Tibial nerve (tissue), 4 donors: ENCODE data around the gene TRMT44. TPM values are rescaled to one million over a fixed set of nuclear protein-coding genes. Genes with fewer than 3 reads are reported as not detected.
A peak's percentile ranks its signal among the peaks of the same experiment; 100 is the strongest.

Experiments used
- DNase-seq, 2 donors: peaks; one replicate each; pipeline ENCODE4 v3.0.0-alpha.2; 2019; ENCODE audit warnings: low spot score in 2 of 2
- H3K27ac ChIP-seq, 4 donors: fragments of 200-600 bp; sonication (generic) in 3 of 4; one replicate each; pipeline ENCODE4 v1.5.1; 2017 to 2019; ENCODE audit warnings: mild to moderate bottlenecking in 1 of 4
- H3K27me3 ChIP-seq, 2 donors: fragments of 200-600 bp; sonication (generic) in 1 of 2; one replicate each; pipeline versions ENCODE4 v1.5.1 to v1.6.0; 2017 to 2019
- H3K36me3 ChIP-seq, 3 donors: fragments of 200-600 bp; sonication (generic); one replicate each; pipeline ENCODE4 v1.5.1; 2018 to 2019
- H3K4me1 ChIP-seq, 4 donors: fragments of 200-600 bp; sonication (generic) in 3 of 4; one replicate each; pipeline ENCODE4 v1.5.1; 2017 to 2019
- H3K4me3 ChIP-seq, 4 donors: fragments of 200-600 bp; sonication (generic) in 3 of 4; one replicate each; pipeline ENCODE4 v1.5.1; 2017 to 2019; ENCODE audit warnings: mild to moderate bottlenecking in 1 of 4, moderate library complexity in 1 of 4
- H3K9me3 ChIP-seq, 4 donors: fragments of 200-600 bp; sonication (generic) in 3 of 4; one replicate each; pipeline ENCODE4 v1.5.1; 2017 to 2019
- EP300 ChIP-seq, 2 donors: sonication (generic); formaldehyde crosslinking; IDR thresholded peaks; one replicate each; pipeline ENCODE4 v1.6.1; 2017; ENCODE audit warnings: antibody characterized with exemption in 2 of 2, mild to moderate bottlenecking in 1 of 2
- POLR2A ChIP-seq, 2 donors: fragments of 450-650 bp; IDR thresholded peaks; one replicate each; pipeline ENCODE4 v1.6.1; 2017; ENCODE audit warnings: antibody characterized with exemption in 2 of 2, mild to moderate bottlenecking in 2 of 2, moderate library complexity in 2 of 2
- WGBS, 2 donors: methylation state at CpG; one replicate each; pipeline ENCODE4 v1.1.5; 2018; 5-methylcytosine and 5-hydroxymethylcytosine counted together
- total RNA-seq, 4 donors: library from RNA; depleted of rRNA; stranded (reverse); fragments of >200 nt; gene quantifications; one replicate each; pipeline ENCODE4 v1.1.0, GENCODE V29; 2016
- TF ChIP-seq, protein P1 (sequence below), 5 experiments: fragments of 200-600 bp in 3 of 5; fragments of 450-650 bp in 2 of 5; sonication (generic) in 3 of 5; IDR thresholded peaks; one replicate each; pipeline ENCODE4 v1.5.1; 2016 to 2019; ENCODE audit warnings: antibody characterized with exemption in 5 of 5, mild to moderate bottlenecking in 3 of 5, moderate library complexity in 2 of 5

Gene TRMT44
- total RNA-seq, 4 donors from 2014 or later = 24.5 to 71.4 (median 52.9) TPM

DNA sequence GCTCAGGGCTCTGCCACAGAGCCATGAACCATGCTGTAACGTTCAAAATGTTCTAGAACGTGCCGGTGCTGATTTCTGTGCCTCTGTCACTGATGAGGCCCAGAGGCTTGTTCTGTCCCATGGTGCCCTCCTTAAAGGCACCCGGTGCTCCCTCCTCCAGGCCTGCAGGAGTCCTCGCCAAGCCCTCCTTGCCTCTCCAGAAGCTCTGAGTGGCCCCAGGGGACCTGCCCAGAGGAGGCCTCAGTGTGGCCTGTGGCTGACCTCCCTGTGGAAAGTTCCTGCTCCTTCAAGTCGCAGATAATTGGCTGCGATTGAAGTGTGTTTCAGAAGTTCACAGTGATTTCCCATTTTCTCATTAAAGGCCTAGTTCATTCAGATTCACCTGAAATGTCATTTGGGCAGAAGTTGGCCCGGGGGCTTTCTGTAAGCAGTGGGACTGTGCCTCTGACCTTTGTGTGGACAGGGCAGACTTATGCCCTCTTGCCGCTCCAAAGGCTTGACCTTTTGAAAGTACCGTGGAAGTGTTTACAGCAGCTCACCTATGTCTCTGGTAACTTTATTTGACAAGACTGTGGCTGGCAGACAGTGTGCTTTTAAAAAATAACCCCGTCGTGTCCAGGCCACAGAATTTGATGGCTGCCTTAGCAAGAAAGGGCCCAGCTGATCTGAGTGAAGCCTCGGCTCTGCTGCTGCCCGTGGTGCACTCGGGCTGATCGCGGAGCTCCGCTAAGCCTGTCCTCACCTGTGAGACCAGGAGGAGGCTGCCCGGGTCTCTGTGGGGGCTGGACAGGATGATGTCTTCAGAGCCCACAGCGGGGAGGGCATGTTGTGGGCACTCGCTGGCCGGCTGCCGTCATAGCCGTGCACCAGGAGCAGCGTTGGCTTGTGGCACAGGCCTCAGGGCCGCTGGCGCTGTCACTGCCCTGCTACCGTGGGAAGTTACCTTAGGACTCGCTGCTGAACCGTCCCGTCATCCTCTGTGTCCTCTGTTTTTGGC lies 25.3 kb downstream of the TRMT44 start:
- DNase-seq = no peak
- Histone ChIP-seq H3K9me3 (no peaks in the 10 kb centered on the region), H3K4me1 (no peaks in the 10 kb centered on the region), H3K27ac (no peak overlapping the region), H3K36me3 (peaks cover 0 to 100% (median 5%) of the 10 kb centered on the region in 3 donors), H3K4me3 (no peak overlapping the region), H3K27me3 (no peaks in the 10 kb centered on the region)
- WGBS, 2 donors = 83 to 86% methylated on average over 27 of the region's 31 CpGs
- TF ChIP-seq EP300 (IDR thresholded peaks at IDR 0.05) (no peak), POLR2A (IDR thresholded peaks at IDR 0.05) (no peak)
- TF ChIP-seq, protein P1, sequence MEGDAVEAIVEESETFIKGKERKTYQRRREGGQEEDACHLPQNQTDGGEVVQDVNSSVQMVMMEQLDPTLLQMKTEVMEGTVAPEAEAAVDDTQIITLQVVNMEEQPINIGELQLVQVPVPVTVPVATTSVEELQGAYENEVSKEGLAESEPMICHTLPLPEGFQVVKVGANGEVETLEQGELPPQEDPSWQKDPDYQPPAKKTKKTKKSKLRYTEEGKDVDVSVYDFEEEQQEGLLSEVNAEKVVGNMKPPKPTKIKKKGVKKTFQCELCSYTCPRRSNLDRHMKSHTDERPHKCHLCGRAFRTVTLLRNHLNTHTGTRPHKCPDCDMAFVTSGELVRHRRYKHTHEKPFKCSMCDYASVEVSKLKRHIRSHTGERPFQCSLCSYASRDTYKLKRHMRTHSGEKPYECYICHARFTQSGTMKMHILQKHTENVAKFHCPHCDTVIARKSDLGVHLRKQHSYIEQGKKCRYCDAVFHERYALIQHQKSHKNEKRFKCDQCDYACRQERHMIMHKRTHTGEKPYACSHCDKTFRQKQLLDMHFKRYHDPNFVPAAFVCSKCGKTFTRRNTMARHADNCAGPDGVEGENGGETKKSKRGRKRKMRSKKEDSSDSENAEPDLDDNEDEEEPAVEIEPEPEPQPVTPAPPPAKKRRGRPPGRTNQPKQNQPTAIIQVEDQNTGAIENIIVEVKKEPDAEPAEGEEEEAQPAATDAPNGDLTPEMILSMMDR (IDR thresholded peaks at IDR 0.05) = no peak

DNA sequence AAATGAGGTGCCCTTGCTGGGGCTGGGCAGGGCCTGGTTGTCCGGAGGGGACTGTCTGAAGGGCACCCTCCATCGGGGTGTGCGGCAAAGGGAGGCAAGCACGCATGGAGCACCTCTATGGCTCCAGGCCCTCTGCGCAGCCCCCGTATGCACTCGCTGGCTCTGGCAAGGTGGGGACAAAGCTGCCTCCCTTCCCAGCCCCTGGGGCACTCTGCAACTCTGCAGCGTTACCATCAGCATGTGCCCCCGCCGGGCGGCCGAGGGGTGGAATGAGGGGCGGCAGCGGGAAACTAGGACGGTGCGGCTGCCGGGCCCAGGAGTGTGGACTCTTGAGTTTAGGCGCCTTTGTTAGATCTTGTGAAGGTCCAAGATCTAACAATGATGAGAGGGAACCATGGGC lies 26.4 kb downstream of the TRMT44 start:
- H3K36me3 ChIP-seq = peaks cover 0 to 99% (median 5%) of the 10 kb centered on the region in 3 donors
- no peak overlapping the region for H3K4me3 ChIP-seq
- no peak overlapping the region for H3K27ac ChIP-seq
- no peaks in the 10 kb centered on the region for H3K9me3 ChIP-seq
- no peak for TF ChIP-seq EP300 (IDR thresholded peaks at IDR 0.05)
- TF ChIP-seq POLR2A (IDR thresholded peaks at IDR 0.05) = no peak
- TF ChIP-seq, protein P1 (IDR thresholded peaks at IDR 0.05) = no peak
- WGBS, 2 donors = 94 to 95% methylated on average over 18 of the region's 18 CpGs
- H3K4me1 ChIP-seq = peaks cover 0 to 7% (median 3%) of the 10 kb centered on the region in 4 donors
- H3K27me3 ChIP-seq = no peaks in the 10 kb centered on the region
- no peak for DNase-seq

DNA sequence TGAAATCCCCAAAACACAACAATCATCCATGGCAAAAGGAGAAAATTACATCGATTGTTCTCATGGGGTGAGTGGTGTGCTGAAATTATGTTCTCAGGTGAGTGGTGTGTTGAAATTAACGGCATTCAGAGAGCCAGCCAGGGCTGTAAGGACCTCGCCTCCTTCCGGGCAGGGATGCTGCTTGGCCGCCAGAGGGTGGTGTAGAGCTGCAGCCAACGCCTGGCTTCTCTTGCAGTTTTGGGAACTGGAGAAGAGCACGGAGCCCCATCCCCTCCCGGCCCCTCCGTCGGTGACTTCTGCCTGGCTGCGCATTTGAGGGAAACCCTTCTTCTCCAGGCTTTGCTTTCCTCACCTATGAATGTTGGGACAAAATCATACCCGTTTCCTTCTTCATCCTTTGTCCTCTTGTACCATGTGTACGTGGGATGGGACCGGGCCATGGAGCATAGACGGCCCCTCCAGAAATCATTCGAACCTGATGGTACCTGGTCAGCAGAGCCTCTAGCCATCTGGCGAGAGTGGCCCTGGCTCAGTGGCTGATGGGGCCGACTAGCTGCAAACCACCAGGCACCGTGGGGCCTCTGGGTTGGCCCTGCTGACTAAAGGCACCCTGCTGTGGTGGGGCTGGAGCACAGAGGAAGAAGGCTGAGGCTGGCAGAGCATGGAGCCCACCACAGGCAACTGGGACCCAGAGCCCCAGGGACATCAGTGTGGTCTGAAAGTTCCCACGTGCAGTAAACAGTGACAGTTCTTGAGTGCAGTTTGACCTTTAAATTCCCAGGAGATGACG lies 28.4 kb downstream of the TRMT44 start:
- Histone ChIP-seq H3K27me3 (no peaks in the 10 kb centered on the region), H3K4me3 (no peak overlapping the region), H3K27ac (no peak overlapping the region), H3K9me3 (no peaks in the 10 kb centered on the region), H3K36me3 (peaks cover 0 to 79% (median 5%) of the 10 kb centered on the region in 3 donors), H3K4me1 (peaks cover 0 to 26% (median 14%) of the 10 kb centered on the region in 4 donors)
- WGBS, 2 donors = 46 to 50% methylated on average over 19 to 21 of the region's 21 CpGs
- DNase-seq = peak; percentile 40
- TF ChIP-seq EP300 (IDR thresholded peaks at IDR 0.05) = no peak
- TF ChIP-seq, protein P1 (IDR thresholded peaks at IDR 0.05) = peak; percentile 76 to 88 (median 83)

DNA sequence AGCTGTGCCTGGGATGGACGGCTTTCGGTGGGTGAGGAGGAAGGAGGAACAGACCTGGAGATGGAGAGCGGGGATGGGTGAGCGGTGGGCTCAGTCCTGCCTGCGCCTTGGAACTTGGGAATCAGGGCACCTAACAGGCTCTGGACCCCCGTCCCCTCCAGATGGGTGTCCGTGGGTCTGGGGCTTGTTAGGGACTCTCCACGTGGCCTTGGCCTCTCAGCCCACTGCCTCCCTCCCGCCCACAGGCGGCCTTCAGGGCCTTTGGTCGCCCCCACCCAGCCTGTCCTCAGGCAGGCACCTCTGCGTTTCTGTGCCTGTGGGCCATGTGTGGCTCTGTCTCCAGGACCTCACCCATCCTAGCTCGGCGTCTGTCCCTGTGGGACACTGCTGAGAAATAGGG lies 29.0 kb downstream of the TRMT44 start:
- Histone ChIP-seq H3K27me3 (no peaks in the 10 kb centered on the region), H3K4me1 (peaks cover 0 to 28% (median 15%) of the 10 kb centered on the region in 4 donors), H3K36me3 (peaks cover 0 to 74% (median 5%) of the 10 kb centered on the region in 3 donors), H3K27ac (no peak overlapping the region), H3K9me3 (no peaks in the 10 kb centered on the region), H3K4me3 (no peak overlapping the region)
- TF ChIP-seq, protein P1 (IDR thresholded peaks at IDR 0.05) = no peak
- TF ChIP-seq POLR2A (IDR thresholded peaks at IDR 0.05) = no peak
- no peak for TF ChIP-seq EP300 (IDR thresholded peaks at IDR 0.05)
- WGBS, 2 donors = 89% methylated on average over 9 to 14 of the region's 14 CpGs
- DNase-seq = no peak
